ENCODE results near the gene ASB2.

ASB2 gene

DNA sequence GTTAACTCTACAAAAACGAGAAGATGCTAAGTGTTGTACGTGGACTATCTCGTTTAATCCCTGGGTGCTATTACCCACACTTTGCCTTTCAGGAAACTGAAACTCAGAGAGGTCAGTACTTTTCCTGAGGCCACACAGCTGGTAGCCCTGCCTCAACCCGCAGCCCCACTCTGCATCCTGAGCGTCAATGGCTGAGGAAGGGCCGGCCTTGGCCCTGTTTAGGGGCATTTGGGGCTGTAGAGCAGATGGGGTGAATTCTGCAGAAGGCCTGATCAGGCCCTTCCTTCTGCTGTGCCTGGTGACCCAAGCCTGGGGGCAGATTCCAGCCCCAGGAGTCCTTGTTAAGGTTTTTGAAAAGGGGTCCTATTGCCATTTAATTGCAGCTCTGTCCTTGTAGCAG is 17.0 kb upstream of the ASB2 start:
- TF ChIP-seq GABPA (IDR thresholded peaks at IDR 0.05; ENCODE audit: low read depth), result no peak
- no peak for TF ChIP-seq SPI1 (IDR thresholded peaks at IDR 0.05; ENCODE audit: borderline replicate concordance, low read depth)
- TF ChIP-seq, protein P1, sequence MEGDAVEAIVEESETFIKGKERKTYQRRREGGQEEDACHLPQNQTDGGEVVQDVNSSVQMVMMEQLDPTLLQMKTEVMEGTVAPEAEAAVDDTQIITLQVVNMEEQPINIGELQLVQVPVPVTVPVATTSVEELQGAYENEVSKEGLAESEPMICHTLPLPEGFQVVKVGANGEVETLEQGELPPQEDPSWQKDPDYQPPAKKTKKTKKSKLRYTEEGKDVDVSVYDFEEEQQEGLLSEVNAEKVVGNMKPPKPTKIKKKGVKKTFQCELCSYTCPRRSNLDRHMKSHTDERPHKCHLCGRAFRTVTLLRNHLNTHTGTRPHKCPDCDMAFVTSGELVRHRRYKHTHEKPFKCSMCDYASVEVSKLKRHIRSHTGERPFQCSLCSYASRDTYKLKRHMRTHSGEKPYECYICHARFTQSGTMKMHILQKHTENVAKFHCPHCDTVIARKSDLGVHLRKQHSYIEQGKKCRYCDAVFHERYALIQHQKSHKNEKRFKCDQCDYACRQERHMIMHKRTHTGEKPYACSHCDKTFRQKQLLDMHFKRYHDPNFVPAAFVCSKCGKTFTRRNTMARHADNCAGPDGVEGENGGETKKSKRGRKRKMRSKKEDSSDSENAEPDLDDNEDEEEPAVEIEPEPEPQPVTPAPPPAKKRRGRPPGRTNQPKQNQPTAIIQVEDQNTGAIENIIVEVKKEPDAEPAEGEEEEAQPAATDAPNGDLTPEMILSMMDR (IDR thresholded peaks at IDR 0.05; ENCODE audit: insufficient read depth, low read length), result no peak
- no peak for TF ChIP-seq POLR2AphosphoS5 (IDR thresholded peaks at IDR 0.05; ENCODE audit: low read depth)
- TF ChIP-seq, protein P2, sequence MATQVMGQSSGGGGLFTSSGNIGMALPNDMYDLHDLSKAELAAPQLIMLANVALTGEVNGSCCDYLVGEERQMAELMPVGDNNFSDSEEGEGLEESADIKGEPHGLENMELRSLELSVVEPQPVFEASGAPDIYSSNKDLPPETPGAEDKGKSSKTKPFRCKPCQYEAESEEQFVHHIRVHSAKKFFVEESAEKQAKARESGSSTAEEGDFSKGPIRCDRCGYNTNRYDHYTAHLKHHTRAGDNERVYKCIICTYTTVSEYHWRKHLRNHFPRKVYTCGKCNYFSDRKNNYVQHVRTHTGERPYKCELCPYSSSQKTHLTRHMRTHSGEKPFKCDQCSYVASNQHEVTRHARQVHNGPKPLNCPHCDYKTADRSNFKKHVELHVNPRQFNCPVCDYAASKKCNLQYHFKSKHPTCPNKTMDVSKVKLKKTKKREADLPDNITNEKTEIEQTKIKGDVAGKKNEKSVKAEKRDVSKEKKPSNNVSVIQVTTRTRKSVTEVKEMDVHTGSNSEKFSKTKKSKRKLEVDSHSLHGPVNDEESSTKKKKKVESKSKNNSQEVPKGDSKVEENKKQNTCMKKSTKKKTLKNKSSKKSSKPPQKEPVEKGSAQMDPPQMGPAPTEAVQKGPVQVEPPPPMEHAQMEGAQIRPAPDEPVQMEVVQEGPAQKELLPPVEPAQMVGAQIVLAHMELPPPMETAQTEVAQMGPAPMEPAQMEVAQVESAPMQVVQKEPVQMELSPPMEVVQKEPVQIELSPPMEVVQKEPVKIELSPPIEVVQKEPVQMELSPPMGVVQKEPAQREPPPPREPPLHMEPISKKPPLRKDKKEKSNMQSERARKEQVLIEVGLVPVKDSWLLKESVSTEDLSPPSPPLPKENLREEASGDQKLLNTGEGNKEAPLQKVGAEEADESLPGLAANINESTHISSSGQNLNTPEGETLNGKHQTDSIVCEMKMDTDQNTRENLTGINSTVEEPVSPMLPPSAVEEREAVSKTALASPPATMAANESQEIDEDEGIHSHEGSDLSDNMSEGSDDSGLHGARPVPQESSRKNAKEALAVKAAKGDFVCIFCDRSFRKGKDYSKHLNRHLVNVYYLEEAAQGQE (IDR thresholded peaks at IDR 0.05; ENCODE audit: insufficient replicate concordance, low read depth), result no peak
- DNase-seq (ENCODE audit: low read depth in 1 of 2, low spot score in 1 of 2), result no peak
- Histone ChIP-seq H3K27me3 (ENCODE audit: insufficient read depth, poor library complexity, severe bottlenecking) (peaks cover 13% of the 10 kb centered on the region), H3K27ac (replicated peaks) (no peak overlapping the region), H3K4me3 (replicated peaks; ENCODE audit: insufficient read depth, low read length) (no peak overlapping the region)

DNA sequence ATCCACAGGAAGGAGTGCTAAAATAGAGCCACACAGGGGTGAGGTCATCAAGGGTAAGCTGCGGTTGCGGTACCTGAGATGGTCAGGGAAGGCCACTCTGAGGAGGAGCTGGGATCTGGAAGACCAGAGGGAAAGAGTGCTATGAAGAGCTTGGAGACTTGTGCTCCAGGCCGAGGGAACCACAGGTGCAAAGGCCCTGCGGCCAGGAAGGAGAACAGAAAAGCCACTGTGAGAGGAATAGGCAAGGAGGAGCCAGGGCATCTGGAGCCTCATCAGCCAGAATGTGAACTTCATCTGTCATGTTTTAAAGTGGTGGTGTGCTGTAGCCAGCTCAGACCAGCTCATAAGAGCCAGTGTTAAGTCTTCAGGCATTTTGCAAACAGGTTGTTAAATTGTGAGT is 15.3 kb upstream of the ASB2 start:
- peaks cover 16% of the 10 kb centered on the region for H3K27me3 ChIP-seq (ENCODE audit: insufficient read depth, poor library complexity, severe bottlenecking)
- DNase-seq (ENCODE audit: low read depth in 1 of 2, low spot score in 1 of 2), result no peak
- no peak overlapping the region for H3K4me3 ChIP-seq (replicated peaks; ENCODE audit: insufficient read depth, low read length)

DNA sequence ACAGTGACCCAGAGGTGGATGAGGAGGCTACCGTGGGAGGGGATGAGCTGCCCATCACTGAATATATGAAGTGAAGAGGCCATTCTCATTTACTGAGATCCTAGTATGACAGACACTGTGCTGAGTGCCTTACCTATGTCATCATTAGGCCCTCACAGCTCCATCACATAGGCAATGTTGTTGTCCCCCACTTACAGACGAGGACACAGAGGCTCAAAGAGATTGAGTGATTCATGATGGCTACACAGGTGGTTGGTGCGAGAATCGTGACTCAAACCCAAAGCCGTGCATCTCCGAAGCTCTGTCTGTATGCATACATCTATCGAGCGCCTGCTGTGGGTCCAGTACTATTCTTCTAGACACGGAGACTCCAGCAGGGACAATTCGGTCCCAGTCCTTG is 14.8 kb upstream of the ASB2 start:
- TF ChIP-seq SPI1 (IDR thresholded peaks at IDR 0.05; ENCODE audit: borderline replicate concordance, low read depth) (no peak), GABPA (IDR thresholded peaks at IDR 0.05; ENCODE audit: low read depth) (no peak), POLR2AphosphoS5 (IDR thresholded peaks at IDR 0.05; ENCODE audit: low read depth) (no peak)
- TF ChIP-seq, protein P2 (IDR thresholded peaks at IDR 0.05; ENCODE audit: insufficient replicate concordance, low read depth), result no peak
- TF ChIP-seq, protein P1 (IDR thresholded peaks at IDR 0.05; ENCODE audit: insufficient read depth, low read length), result no peak
- no peak overlapping the region for H3K4me3 ChIP-seq (replicated peaks; ENCODE audit: insufficient read depth, low read length)
- no peak overlapping the region for H3K27ac ChIP-seq (replicated peaks)

More for the DNA sequence above, 15.3 kb upstream of the ASB2 start:
- no peak for TF ChIP-seq POLR2AphosphoS5 (IDR thresholded peaks at IDR 0.05; ENCODE audit: low read depth)
- TF ChIP-seq, protein P1 (IDR thresholded peaks at IDR 0.05; ENCODE audit: insufficient read depth, low read length), result no peak
- no peak for TF ChIP-seq SPI1 (IDR thresholded peaks at IDR 0.05; ENCODE audit: borderline replicate concordance, low read depth)
- TF ChIP-seq, protein P2 (IDR thresholded peaks at IDR 0.05; ENCODE audit: insufficient replicate concordance, low read depth), result no peak
- TF ChIP-seq GABPA (IDR thresholded peaks at IDR 0.05; ENCODE audit: low read depth), result no peak
- no peak overlapping the region for H3K27ac ChIP-seq (replicated peaks)

More for the DNA sequence above, 14.8 kb upstream of the ASB2 start:
- peaks cover 16% of the 10 kb centered on the region for H3K27me3 ChIP-seq (ENCODE audit: insufficient read depth, poor library complexity, severe bottlenecking)
- no peak for DNase-seq (ENCODE audit: low read depth in 1 of 2, low spot score in 1 of 2)

All from HL-60 (cell line).